ENCODE results near the gene DDR1. TPM values are rescaled to one million over a fixed set of nuclear protein-coding genes. Genes with fewer than 3 reads are reported as not detected.

DDR1 gene
- total and polyA plus RNA-seq, 2 experiments from 2014 or later: 58.3 to 154 TPM

DNA sequence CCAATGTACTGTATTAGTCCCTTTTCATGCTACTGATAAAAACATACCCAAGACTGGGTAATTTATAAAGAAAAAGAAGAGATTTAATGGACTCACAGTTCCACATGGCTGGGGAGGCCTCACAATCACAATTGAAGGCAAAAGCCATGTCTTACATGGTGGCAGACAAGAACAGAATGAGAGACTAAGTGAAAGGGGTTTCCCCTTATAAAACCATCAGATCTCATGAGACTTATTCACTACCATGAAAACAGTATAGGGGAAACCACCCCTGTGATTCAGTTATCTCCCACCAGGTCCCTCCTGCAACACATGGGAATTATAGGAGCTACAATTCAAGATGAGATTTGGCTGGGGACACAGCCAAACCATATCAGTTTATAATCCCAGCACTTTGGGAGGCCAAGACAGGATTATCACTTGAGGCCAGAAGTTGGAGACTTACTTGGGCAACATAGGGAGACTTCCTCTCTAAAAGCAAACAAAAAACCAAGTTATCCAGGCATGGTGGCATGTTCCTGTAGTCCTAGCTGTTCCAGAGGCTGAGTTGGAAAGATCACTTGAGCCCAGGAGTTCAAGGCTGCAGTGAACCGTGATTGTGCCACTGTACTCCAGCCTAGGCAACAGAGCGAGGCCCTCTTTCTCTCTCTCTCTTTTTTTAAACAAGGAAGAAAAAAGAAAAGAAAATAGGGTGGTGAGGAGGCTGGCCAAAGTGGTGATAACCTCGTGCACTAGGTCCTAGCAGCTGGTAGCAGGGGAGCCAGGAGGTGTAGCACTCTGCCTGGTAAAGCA, 22.9 kb upstream of the DDR1 start:
- no peak overlapping the region for H3K27ac Mint-ChIP-seq
- no peaks in the 10 kb centered on the region for H4K20me1 ChIP-seq (replicated peaks; ENCODE audit: insufficient read depth)
- H3K27me3 Mint-ChIP-seq (ENCODE audit: insufficient read depth, low read depth, poor library complexity): peaks cover 3% of the 10 kb centered on the region
- no peaks in the 10 kb centered on the region for H3K27me3 ChIP-seq (ENCODE audit: insufficient read depth)
- H3K36me3 Mint-ChIP-seq (ENCODE audit: low read depth): peaks cover 33% of the 10 kb centered on the region
- peaks cover 6% of the 10 kb centered on the region; the same call in 1 of the 2 replicates for H3K9me2 ChIP-seq (ENCODE audit: insufficient read depth)
- H3K4me3 Mint-ChIP-seq: no peak overlapping the region
- H3K27ac ChIP-seq (ENCODE audit: low read depth): no peak overlapping the region
- TF ChIP-seq ETS1 (IDR thresholded peaks at IDR 0.05) (no peak), EZH2 (IDR thresholded peaks at IDR 0.05; ENCODE audit: low read depth, unreplicated experiment) (no peak), ZNF331 (CRISPR knock-in tag; IDR thresholded peaks at IDR 0.05; ENCODE audit: low read depth) (no peak), EZH2phosphoT487 (IDR thresholded peaks at IDR 0.05; ENCODE audit: unreplicated experiment) (no peak), JUNB (IDR thresholded peaks at IDR 0.05; ENCODE audit: unreplicated experiment) (no peak), ZNF462 (CRISPR knock-in tag; IDR thresholded peaks at IDR 0.05) (no peak), ZNF114 (CRISPR knock-in tag; IDR thresholded peaks at IDR 0.05) (no peak), POLR2AphosphoS5 (IDR thresholded peaks at IDR 0.05; ENCODE audit: low read depth) (no peak), CTCF (conservative IDR thresholded peaks at IDR 0.05; ENCODE audit: low read depth in 2 of 2) (no peak), STAT1 (IDR thresholded peaks at IDR 0.05; ENCODE audit: unreplicated experiment) (no peak), CREB1 (CRISPR knock-in tag; IDR thresholded peaks at IDR 0.05; ENCODE audit: low read depth) (no peak), NANOG (IDR thresholded peaks at IDR 0.05; ENCODE audit: borderline replicate concordance) (no peak)
- TF ChIP-seq, protein P1, sequence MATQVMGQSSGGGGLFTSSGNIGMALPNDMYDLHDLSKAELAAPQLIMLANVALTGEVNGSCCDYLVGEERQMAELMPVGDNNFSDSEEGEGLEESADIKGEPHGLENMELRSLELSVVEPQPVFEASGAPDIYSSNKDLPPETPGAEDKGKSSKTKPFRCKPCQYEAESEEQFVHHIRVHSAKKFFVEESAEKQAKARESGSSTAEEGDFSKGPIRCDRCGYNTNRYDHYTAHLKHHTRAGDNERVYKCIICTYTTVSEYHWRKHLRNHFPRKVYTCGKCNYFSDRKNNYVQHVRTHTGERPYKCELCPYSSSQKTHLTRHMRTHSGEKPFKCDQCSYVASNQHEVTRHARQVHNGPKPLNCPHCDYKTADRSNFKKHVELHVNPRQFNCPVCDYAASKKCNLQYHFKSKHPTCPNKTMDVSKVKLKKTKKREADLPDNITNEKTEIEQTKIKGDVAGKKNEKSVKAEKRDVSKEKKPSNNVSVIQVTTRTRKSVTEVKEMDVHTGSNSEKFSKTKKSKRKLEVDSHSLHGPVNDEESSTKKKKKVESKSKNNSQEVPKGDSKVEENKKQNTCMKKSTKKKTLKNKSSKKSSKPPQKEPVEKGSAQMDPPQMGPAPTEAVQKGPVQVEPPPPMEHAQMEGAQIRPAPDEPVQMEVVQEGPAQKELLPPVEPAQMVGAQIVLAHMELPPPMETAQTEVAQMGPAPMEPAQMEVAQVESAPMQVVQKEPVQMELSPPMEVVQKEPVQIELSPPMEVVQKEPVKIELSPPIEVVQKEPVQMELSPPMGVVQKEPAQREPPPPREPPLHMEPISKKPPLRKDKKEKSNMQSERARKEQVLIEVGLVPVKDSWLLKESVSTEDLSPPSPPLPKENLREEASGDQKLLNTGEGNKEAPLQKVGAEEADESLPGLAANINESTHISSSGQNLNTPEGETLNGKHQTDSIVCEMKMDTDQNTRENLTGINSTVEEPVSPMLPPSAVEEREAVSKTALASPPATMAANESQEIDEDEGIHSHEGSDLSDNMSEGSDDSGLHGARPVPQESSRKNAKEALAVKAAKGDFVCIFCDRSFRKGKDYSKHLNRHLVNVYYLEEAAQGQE (IDR thresholded peaks at IDR 0.05; ENCODE audit: unreplicated experiment): no peak
- ATAC-seq (no peak), DNase-seq (ENCODE audit: low spot score) (no peak)
- H3K4me1 Mint-ChIP-seq: no peaks in the 10 kb centered on the region; the same call in 2 of the 3 replicates
- H3K79me2 ChIP-seq (replicated peaks; ENCODE audit: insufficient read depth): no peaks in the 10 kb centered on the region
- H3K4me2 ChIP-seq: no peak overlapping the region
- no peaks in the 10 kb centered on the region; the same call in 1 of the 2 replicates for H3K36me3 ChIP-seq (ENCODE audit: insufficient read depth)
- H3K4me3 ChIP-seq: no peak overlapping the region
- H3K9me3 Mint-ChIP-seq: peaks cover 38% of the 10 kb centered on the region
- H3K4me1 ChIP-seq (ENCODE audit: insufficient read depth): no peaks in the 10 kb centered on the region; the same call in 1 of the 2 replicates
- 0 out of 2 replicates have a peak, but pooled peaks cover 3% of the 10 kb centered on the region for H3F3A ChIP-seq (replicated peaks; ENCODE audit: low read depth)
- H2AFZ ChIP-seq: peak overlapping the region; percentile 28; the same call in 1 of the 2 replicates

All from GM23338 (cell line).